ENCODE measurements around the gene DCUN1D2.

DNA sequence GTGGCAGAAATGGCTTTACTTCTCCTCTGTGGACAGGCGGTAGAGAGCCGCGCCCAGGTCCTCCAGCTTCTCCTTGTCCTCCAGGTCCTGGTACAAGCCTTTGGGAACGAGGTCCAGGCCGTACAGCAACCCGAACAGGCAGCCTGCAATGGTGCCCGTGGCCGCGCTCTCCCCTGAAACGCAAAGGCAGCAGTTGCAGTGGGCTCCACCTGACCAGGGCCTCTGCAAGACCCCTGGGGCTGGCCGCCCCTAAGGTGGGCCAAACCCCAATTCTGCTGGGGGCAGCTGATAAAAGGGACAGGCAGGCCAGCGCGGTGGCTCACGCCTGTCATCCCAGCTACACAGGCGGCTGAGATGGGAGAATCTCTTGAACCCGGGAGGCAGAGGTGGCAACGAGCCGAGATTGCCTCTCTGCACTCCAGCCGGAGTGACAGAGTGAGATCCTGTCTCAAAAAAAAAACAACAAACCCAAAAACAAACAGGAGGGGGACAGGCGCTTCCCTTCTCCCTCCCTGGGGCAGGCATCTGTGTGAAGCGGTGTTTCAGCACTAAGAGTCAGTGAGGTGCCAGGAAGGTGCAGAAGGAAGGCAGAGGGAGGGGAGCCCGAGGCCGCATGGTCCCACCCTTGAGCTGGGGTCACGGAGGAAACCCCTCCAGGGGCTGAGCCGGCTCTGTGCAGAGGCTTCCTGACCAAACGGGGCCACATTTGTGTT is 67.5 kb downstream of the DCUN1D2 start:
- TF ChIP-seq, protein P1, sequence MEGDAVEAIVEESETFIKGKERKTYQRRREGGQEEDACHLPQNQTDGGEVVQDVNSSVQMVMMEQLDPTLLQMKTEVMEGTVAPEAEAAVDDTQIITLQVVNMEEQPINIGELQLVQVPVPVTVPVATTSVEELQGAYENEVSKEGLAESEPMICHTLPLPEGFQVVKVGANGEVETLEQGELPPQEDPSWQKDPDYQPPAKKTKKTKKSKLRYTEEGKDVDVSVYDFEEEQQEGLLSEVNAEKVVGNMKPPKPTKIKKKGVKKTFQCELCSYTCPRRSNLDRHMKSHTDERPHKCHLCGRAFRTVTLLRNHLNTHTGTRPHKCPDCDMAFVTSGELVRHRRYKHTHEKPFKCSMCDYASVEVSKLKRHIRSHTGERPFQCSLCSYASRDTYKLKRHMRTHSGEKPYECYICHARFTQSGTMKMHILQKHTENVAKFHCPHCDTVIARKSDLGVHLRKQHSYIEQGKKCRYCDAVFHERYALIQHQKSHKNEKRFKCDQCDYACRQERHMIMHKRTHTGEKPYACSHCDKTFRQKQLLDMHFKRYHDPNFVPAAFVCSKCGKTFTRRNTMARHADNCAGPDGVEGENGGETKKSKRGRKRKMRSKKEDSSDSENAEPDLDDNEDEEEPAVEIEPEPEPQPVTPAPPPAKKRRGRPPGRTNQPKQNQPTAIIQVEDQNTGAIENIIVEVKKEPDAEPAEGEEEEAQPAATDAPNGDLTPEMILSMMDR (IDR thresholded peaks at IDR 0.05) = no peak
- TF ChIP-seq POLR2A (IDR thresholded peaks at IDR 0.05) = no peak

All from right lobe of liver (tissue), 4 donors.